OCI-LY7 (cell line): Measurements from ENCODE around the gene KRTAP9-9. TPM values are rescaled to one million over a fixed set of nuclear protein-coding genes. Genes with fewer than 3 reads are reported as not detected.

Source experiments
- small RNA-seq: library from RNA; depleted of rRNA; stranded (forward); fragments of <200 nt; gene quantifications from one replicate; pipeline ENCODE3, GENCODE V24; 2014
- total RNA-seq, 2 experiments: library from RNA; depleted of rRNA in 1 of 2; stranded (reverse); fragments of >200 nt in 1 of 2; shearing (Covaris generic) in 1 of 2; gene quantifications; 2 replicates each; pipeline ENCODE4 v1.2.3, GENCODE V29; 2014 to 2022

The KRTAP9-9 gene
- total RNA-seq, 2 experiments from 2014 or later = not detected

Small RNAs within 50 kb of the gene (small RNA-seq; reads per million reads assigned to genes)
- not detected for gene KRTAP9-10P

Other genes starting within 250 kb of the KRTAP9-9 start
Only the 30 nearest of the 40 such genes appear.
- gene KRTAP2-3, start 195.3 kb upstream of the KRTAP9-9 start, total RNA-seq (2014; rRNA removed; shearing (Covaris generic)) = not detected in 2 replicates
- gene KRTAP2-3, start 195.3 kb upstream of the KRTAP9-9 start, total RNA-seq (2022) = not detected in 2 replicates
- gene KRTAP2-4, start 189.5 kb upstream of the KRTAP9-9 start, total RNA-seq (2014; rRNA removed; shearing (Covaris generic)) = not detected in 2 replicates
- not detected in 2 replicates for gene KRTAP2-4, start 189.5 kb upstream of the KRTAP9-9 start, total RNA-seq (2022)
- gene KRTAP4-7, start 171.2 kb upstream of the KRTAP9-9 start, total RNA-seq (2014; rRNA removed; shearing (Covaris generic)) = not detected in 2 replicates
- not detected in 2 replicates for gene KRTAP4-7, start 171.2 kb upstream of the KRTAP9-9 start, total RNA-seq (2022)
- gene KRTAP4-8, start 157.2 kb upstream of the KRTAP9-9 start, total RNA-seq (2014; rRNA removed; shearing (Covaris generic)) = not detected in 2 replicates
- not detected in 2 replicates for gene KRTAP4-8, start 157.2 kb upstream of the KRTAP9-9 start, total RNA-seq (2022)
- not detected in 2 replicates for gene KRTAP4-16, start 153.2 kb upstream of the KRTAP9-9 start, total RNA-seq (2014; rRNA removed; shearing (Covaris generic))
- gene KRTAP4-16, start 153.2 kb upstream of the KRTAP9-9 start, total RNA-seq (2022) = not detected in 2 replicates
- not detected in 2 replicates for gene KRTAP4-9, start 150.0 kb upstream of the KRTAP9-9 start, total RNA-seq (2014; rRNA removed; shearing (Covaris generic))
- not detected in 2 replicates for gene KRTAP4-9, start 150.0 kb upstream of the KRTAP9-9 start, total RNA-seq (2022)
- not detected in 2 replicates for gene KRTAP4-11, start 137.0 kb upstream of the KRTAP9-9 start, total RNA-seq (2014; rRNA removed; shearing (Covaris generic))
- not detected in 2 replicates for gene KRTAP4-11, start 137.0 kb upstream of the KRTAP9-9 start, total RNA-seq (2022)
- not detected in 2 replicates for gene KRTAP4-12, start 131.2 kb upstream of the KRTAP9-9 start, total RNA-seq (2014; rRNA removed; shearing (Covaris generic))
- not detected in 2 replicates for gene KRTAP4-12, start 131.2 kb upstream of the KRTAP9-9 start, total RNA-seq (2022)
- not detected in 2 replicates for gene KRTAP4-6, start 114.8 kb upstream of the KRTAP9-9 start, total RNA-seq (2014; rRNA removed; shearing (Covaris generic))
- not detected in 2 replicates for gene KRTAP4-6, start 114.8 kb upstream of the KRTAP9-9 start, total RNA-seq (2022)
- not detected in 2 replicates for gene KRTAP4-5, start 105.6 kb upstream of the KRTAP9-9 start, total RNA-seq (2014; rRNA removed; shearing (Covaris generic))
- gene KRTAP4-5, start 105.6 kb upstream of the KRTAP9-9 start, total RNA-seq (2022) = not detected in 2 replicates
- gene KRTAP4-4, start 94.6 kb upstream of the KRTAP9-9 start, total RNA-seq (2014; rRNA removed; shearing (Covaris generic)) = not detected in 2 replicates
- not detected in 2 replicates for gene KRTAP4-4, start 94.6 kb upstream of the KRTAP9-9 start, total RNA-seq (2022)
- gene KRTAP4-3, start 87.2 kb upstream of the KRTAP9-9 start, total RNA-seq (2014; rRNA removed; shearing (Covaris generic)) = not detected in 2 replicates
- gene KRTAP4-3, start 87.2 kb upstream of the KRTAP9-9 start, total RNA-seq (2022) = not detected in 2 replicates
- not detected in 2 replicates for gene KRTAP4-2, start 77.2 kb upstream of the KRTAP9-9 start, total RNA-seq (2014; rRNA removed; shearing (Covaris generic))
- gene KRTAP4-2, start 77.2 kb upstream of the KRTAP9-9 start, total RNA-seq (2022) = not detected in 2 replicates
- not detected in 2 replicates for gene KRTAP4-1, start 70.5 kb upstream of the KRTAP9-9 start, total RNA-seq (2014; rRNA removed; shearing (Covaris generic))
- gene KRTAP4-1, start 70.5 kb upstream of the KRTAP9-9 start, total RNA-seq (2022) = not detected in 2 replicates
- not detected in 2 replicates for gene KRTAP9-1, start 65.5 kb upstream of the KRTAP9-9 start, total RNA-seq (2014; rRNA removed; shearing (Covaris generic))
- not detected in 2 replicates for gene KRTAP9-1, start 65.5 kb upstream of the KRTAP9-9 start, total RNA-seq (2022)
- not detected in 2 replicates for gene KRTAP9-2, start 28.7 kb upstream of the KRTAP9-9 start, total RNA-seq (2014; rRNA removed; shearing (Covaris generic))
- not detected in 2 replicates for gene KRTAP9-2, start 28.7 kb upstream of the KRTAP9-9 start, total RNA-seq (2022)
- gene KRTAP9-3, start 22.9 kb upstream of the KRTAP9-9 start, total RNA-seq (2014; rRNA removed; shearing (Covaris generic)) = not detected in 2 replicates
- not detected in 2 replicates for gene KRTAP9-3, start 22.9 kb upstream of the KRTAP9-9 start, total RNA-seq (2022)
- not detected in 2 replicates for gene KRTAP9-8, start 17.4 kb upstream of the KRTAP9-9 start, total RNA-seq (2014; rRNA removed; shearing (Covaris generic))
- not detected in 2 replicates for gene KRTAP9-8, start 17.4 kb upstream of the KRTAP9-9 start, total RNA-seq (2022)
- gene KRTAP9-4, start 5.7 kb upstream of the KRTAP9-9 start, total RNA-seq (2014; rRNA removed; shearing (Covaris generic)) = not detected in 2 replicates
- not detected in 2 replicates for gene KRTAP9-4, start 5.7 kb upstream of the KRTAP9-9 start, total RNA-seq (2022)
- gene KRTAP9-6, start 10.0 kb downstream of the KRTAP9-9 start, total RNA-seq (2014; rRNA removed; shearing (Covaris generic)) = not detected in 2 replicates
- gene KRTAP9-6, start 10.0 kb downstream of the KRTAP9-9 start, total RNA-seq (2022) = not detected in 2 replicates
- gene KRTAP9-7, start 20.3 kb downstream of the KRTAP9-9 start, total RNA-seq (2014; rRNA removed; shearing (Covaris generic)) = not detected in 2 replicates
- gene KRTAP9-7, start 20.3 kb downstream of the KRTAP9-9 start, total RNA-seq (2022) = not detected in 2 replicates
- gene KRTAP29-1, start 47.5 kb downstream of the KRTAP9-9 start, total RNA-seq (2014; rRNA removed; shearing (Covaris generic)) = not detected in 2 replicates
- gene KRTAP29-1, start 47.5 kb downstream of the KRTAP9-9 start, total RNA-seq (2022) = not detected in 2 replicates
- gene KRTAP16-1, start 53.9 kb downstream of the KRTAP9-9 start, total RNA-seq (2014; rRNA removed; shearing (Covaris generic)) = not detected in 2 replicates
- gene KRTAP16-1, start 53.9 kb downstream of the KRTAP9-9 start, total RNA-seq (2022) = not detected in 2 replicates
- not detected in 2 replicates for gene KRTAP17-1, start 60.3 kb downstream of the KRTAP9-9 start, total RNA-seq (2014; rRNA removed; shearing (Covaris generic))
- not detected in 2 replicates for gene KRTAP17-1, start 60.3 kb downstream of the KRTAP9-9 start, total RNA-seq (2022)
- not detected in 2 replicates for gene KRT33A, start 95.4 kb downstream of the KRTAP9-9 start, total RNA-seq (2014; rRNA removed; shearing (Covaris generic))
- gene KRT33A, start 95.4 kb downstream of the KRTAP9-9 start, total RNA-seq (2022) = not detected in 2 replicates
- gene KRT33B, start 114.4 kb downstream of the KRTAP9-9 start, total RNA-seq (2014; rRNA removed; shearing (Covaris generic)) = not detected in 2 replicates
- not detected in 2 replicates for gene KRT33B, start 114.4 kb downstream of the KRTAP9-9 start, total RNA-seq (2022)
- not detected in 2 replicates for gene KRT34, start 126.9 kb downstream of the KRTAP9-9 start, total RNA-seq (2014; rRNA removed; shearing (Covaris generic))
- not detected in 2 replicates for gene KRT34, start 126.9 kb downstream of the KRTAP9-9 start, total RNA-seq (2022)
- gene KRT31, start 142.2 kb downstream of the KRTAP9-9 start, total RNA-seq (2014; rRNA removed; shearing (Covaris generic)) = not detected in 2 replicates
- not detected in 2 replicates for gene KRT31, start 142.2 kb downstream of the KRTAP9-9 start, total RNA-seq (2022)
- not detected in 2 replicates for gene KRT37, start 169.2 kb downstream of the KRTAP9-9 start, total RNA-seq (2014; rRNA removed; shearing (Covaris generic))
- gene KRT37, start 169.2 kb downstream of the KRTAP9-9 start, total RNA-seq (2022) = not detected in 2 replicates
- not detected in 2 replicates for gene KRT38, start 185.6 kb downstream of the KRTAP9-9 start, total RNA-seq (2014; rRNA removed; shearing (Covaris generic))
- not detected in 2 replicates for gene KRT38, start 185.6 kb downstream of the KRTAP9-9 start, total RNA-seq (2022)